NK-92 treated with Interleukin-12 subunit alpha and Interleukin-12 subunit beta, amount 100 ng/mL, for 24 hours (cell line): ENCODE measurements around the gene HIRA.
A peak's percentile ranks its signal among the peaks of the same experiment; 100 is the strongest.
"Not testable (repeated sequence)": the region's sequence is repeated elsewhere in the genome, so short reads cannot be mapped to it uniquely, and the experiment has no call there.

ENCODE experiments used
- DNase-seq: peaks from one replicate; lab custom pipeline; 2025; lab: John Stamatoyannopoulos, UW

Gene HIRA

GRCh38 chr22:19463008-19463407, 31.5 kb upstream of the HIRA start:
- DNase-seq: no peak

- no peak for DNase-seq
Measured at GRCh38 chr22:19461506-19461905, 30.0 kb upstream of the HIRA start.

GRCh38 chr22:19460036-19460435, 28.5 kb upstream of the HIRA start:
- no peak for DNase-seq

DNA sequence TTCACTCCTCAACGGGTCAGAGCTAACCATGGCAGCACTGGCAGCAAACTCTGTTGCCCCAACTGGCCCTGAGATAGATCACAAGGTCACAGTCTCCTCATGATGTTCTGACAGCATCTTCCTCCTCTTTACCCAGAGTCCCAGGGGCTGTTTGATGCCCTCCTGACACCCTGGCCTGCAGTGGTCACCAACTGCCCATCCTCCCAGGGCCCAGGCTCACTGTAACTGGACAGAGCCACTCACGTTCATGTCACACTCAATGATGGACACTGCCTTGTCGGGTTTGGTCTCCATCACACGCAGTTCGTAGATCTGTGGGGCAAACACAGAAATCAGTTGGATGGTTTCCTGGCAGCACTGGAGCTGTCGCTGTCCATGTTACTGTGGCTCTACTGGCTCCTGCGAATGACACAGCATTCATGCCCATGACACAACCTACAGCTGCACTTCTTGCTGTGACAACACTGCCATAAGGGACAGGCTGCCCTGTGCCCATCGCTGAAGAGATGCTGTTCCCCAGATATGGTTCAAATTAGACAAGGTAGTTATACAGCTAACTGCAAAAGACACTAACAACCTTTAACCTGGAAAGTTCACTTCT, 26.4 kb upstream of the HIRA start:
- DNase-seq: no peak

- DNase-seq: no peak
Measured at GRCh38 chr22:19456541-19456940, 25.0 kb upstream of the HIRA start.

GRCh38 chr22:19455585-19456370, 24.2 kb upstream of the HIRA start:
- no peak for DNase-seq

DNA sequence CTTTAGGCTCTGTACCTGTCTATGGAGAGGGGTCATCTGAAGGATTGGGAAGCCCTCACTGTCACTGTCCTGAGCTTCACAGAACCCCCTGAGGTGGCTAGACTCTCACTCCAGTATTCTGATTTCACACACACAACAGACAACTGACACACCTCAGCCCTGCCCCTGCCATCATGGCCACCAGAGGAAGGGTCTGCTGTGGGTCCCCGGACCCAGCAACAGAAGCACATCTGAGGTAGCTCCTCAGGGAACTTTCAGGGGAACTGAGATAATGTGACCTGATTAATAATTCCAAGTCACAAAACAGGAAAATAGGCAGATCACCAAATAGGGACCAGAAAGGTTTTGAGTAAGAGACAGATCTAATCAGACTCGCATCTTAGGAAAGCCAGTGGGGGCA, 23.5 kb upstream of the HIRA start:
- no peak for DNase-seq

GRCh38 chr22:19454156-19454555, 22.6 kb upstream of the HIRA start:
- no peak for DNase-seq

DNA sequence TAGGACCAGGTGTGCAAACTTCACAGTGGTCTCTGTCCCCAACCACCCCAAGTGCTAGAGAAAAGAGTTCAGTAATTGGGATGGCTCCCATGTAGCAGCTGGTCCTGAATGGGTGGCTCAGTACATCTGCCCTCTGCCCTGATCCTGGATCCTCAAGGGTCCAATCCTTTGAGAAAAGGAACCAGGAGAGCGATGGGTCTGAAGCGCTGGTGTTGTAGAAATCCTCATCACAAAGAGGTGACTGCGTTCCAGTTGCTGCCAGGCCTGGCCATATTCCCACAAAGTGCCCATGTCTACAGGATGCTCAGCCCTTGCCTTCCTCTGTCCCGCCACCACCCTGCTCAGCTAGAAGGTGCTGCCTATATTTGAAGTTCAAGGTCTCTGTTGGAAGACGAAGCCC, 22.2 kb upstream of the HIRA start:
- DNase-seq: no peak

DNA sequence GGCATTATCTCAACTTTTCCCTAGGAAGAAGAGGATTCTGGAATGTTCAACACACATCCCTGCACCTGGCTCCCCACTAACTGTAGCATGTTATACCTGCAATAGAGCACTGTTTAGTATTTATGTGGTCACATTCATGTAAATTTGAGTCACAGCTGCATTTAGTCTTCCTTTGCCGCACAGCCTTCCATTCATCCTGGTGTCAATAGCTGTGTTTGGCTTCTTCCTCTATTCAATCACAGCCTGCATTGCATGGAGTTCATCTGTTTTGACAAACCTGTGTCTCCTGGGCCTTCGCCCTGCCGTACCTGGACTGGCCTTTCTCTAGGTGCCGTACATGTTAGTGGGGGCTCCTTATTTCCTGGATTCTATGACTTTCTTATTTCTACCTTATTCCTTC, 20.0 kb upstream of the HIRA start:
- no peak for DNase-seq

GRCh38 chr22:19450363-19451175, 19.0 kb upstream of the HIRA start:
- no peak for DNase-seq

GRCh38 chr22:19449422-19449767, 17.9 kb upstream of the HIRA start:
- no peak for DNase-seq

- no peak for DNase-seq
Measured at GRCh38 chr22:19448739-19449421, 17.3 kb upstream of the HIRA start.

- DNase-seq: no peak
Measured at GRCh38 chr22:19448076-19448607, 16.6 kb upstream of the HIRA start.

GRCh38 chr22:19447330-19448075, 16.0 kb upstream of the HIRA start, which contains the start of gene C22orf39:
C22orf39 (minus strand) TSS chr22:19447711; CDS start chr22:19447688, 23 bp downstream.
- DNase-seq: peak; percentile 75

DNA sequence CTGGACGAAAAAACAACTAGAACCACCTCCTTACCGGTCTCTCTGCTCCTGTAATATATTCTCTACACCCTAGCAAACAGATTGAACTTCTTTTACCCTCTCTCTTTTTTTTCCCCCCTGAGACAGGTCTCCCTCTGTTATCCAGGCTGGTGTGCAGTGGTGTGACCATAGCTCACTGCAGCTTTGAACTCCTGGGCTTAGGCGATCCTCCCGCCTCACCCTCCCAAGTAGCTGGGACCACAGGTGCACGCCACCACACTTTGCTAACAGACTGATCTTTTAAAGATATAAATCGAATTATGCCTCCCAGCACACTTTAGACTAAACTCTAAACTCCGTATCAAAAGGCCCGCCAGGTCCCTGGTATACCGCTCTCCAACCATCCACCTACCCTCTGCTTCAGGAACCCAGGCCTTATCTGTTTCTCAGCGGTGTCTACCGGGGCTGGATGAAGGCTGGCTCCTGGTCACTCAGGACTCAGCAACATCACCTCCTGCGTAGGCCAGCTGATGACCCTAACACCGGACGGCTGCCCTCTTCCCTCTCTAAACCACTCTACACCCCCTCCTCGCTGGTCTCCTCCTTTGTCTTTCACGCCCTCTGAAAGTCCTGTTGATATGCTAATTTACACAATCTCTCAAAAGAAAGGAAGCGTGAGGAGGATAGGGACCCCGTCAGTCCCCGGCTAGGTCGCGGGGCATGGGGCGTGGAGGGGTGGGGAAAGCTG, 15.2 kb upstream of the HIRA start:
- DNase-seq: no peak

DNA sequence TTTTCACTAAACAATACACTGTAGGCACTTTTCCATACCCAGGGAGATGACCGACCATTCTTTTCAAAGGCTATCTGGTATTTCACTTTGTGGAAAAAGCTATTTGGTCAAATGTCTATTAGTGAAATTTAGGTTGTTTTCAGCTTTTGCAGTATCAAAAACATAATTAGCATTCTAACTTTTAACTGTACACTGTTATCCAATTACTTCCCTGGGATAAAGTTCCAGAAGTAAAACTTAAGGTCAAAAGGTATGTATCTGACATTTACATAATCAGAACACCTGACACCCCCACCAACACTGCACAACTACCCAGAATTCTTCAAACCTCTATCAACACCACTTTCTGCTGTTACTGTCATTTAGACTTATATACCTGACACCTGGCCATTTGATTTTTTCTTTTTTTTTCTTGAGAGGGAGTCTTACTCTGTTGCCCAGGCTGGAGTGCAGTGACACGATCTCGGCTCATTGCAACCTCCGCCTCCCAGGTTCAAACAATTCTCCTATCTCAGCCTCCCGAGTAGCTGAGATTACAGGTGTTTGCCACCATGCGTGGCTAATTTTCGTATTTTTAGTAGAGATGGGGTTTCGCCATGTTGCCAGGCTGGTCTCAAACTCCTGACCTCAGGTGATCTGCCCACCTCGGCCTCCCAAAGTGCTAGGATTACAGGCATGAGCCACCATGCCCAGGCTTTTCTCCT, 13.9 kb upstream of the HIRA start:
- DNase-seq: not testable (repeated sequence)

DNA sequence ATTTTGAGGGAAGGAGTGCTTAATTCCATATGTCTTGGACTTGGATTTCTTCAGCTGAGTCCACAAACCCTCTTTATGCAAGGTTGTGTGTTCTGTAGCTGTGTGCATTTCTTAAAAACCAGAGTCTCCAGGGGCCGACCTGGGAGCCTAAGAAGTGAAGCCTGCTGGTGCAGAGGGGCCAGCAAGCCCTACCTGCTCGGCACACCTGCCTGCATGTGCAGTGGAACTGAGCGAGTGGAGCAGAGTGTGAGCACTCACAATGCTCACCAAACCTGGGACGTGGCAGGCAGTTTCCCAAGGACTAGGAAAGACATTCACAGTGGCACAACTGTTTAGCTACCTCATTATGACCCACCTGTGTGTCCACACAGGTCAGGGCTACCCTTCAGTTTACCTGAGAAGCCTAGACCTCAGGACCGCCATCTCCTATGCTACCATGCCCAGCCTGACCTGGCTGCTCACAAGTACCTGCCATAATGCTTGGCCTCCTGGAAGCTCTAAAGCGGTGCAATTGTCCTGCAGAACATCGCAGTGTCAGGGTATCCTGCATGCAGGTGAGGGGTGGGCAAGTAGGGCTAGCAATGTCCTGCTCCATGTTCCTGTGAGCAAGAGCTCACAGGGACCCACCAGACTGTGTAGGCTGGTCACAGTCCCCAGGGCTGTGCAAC, 12.1 kb upstream of the HIRA start:
- DNase-seq: no peak

DNA sequence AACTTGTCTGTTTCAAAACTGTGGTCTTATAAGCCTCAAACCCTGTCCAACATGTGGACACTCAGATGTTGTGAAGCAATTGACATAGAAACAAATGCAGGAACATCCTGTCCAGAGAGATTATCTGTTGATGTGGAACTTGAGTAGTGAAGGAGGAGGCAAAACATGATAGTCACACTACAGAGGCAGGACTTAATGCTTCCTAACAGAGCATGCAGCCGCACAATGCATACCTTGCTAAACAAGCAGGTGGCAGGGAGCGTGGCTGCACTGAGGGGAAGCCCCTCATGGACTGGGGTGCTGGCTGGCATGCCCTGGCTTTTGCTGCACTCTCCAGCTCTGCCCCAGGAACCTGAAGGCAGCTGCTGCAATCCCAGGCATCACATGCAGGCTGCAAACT, 10.6 kb upstream of the HIRA start:
- no peak for DNase-seq
